ENCODE measurements around the gene RNF113B.

The RNF113B gene

GRCh38 chr13:98203646-98204326 lies 26.7 kb upstream of the RNF113B start:
- FAIRE-seq: no peak

GRCh38 chr13:98201984-98202383 lies 24.9 kb upstream of the RNF113B start:
- no peak for FAIRE-seq

GRCh38 chr13:98201189-98201588 lies 24.1 kb upstream of the RNF113B start:
- no peak for FAIRE-seq

GRCh38 chr13:98200211-98200878 lies 23.3 kb upstream of the RNF113B start:
- FAIRE-seq: no peak

GRCh38 chr13:98199480-98199879 lies 22.4 kb upstream of the RNF113B start:
- no peak for FAIRE-seq

GRCh38 chr13:98198683-98199082 lies 21.6 kb upstream of the RNF113B start:
- no peak for FAIRE-seq

- no peak for FAIRE-seq
These were observed 18.2 kb upstream of the RNF113B start for GRCh38 chr13:98195054-98195791.

GRCh38 chr13:98192008-98192407 lies 14.9 kb upstream of the RNF113B start:
- FAIRE-seq: no peak

- FAIRE-seq: no peak
These were observed 13.9 kb upstream of the RNF113B start for GRCh38 chr13:98190889-98191444.

GRCh38 chr13:98189841-98190505 lies 12.9 kb upstream of the RNF113B start:
- FAIRE-seq: no peak

GRCh38 chr13:98188544-98189166 lies 11.6 kb upstream of the RNF113B start:
- FAIRE-seq: no peak

- FAIRE-seq: no peak
These were observed 10.8 kb upstream of the RNF113B start for GRCh38 chr13:98187965-98188261.

GRCh38 chr13:98187155-98187964 lies 10.3 kb upstream of the RNF113B start:
- FAIRE-seq: no peak

- FAIRE-seq: no peak
These were observed 7.7 kb upstream of the RNF113B start for GRCh38 chr13:98184792-98185191.

GRCh38 chr13:98182589-98182988 lies 5.5 kb upstream of the RNF113B start:
- FAIRE-seq: no peak

- FAIRE-seq: no peak
These were observed 5.1 kb upstream of the RNF113B start for GRCh38 chr13:98182153-98182552.

- no peak for FAIRE-seq
These were observed 4.2 kb upstream of the RNF113B start for GRCh38 chr13:98181111-98181815.

- FAIRE-seq: no peak
These were observed 3.0 kb upstream of the RNF113B start for GRCh38 chr13:98180092-98180491.

GRCh38 chr13:98175823-98176222 lies 1.2 kb downstream of the RNF113B start:
- FAIRE-seq: no peak

GRCh38 chr13:98175043-98175442 lies 2.0 kb downstream of the RNF113B start:
- FAIRE-seq: no peak

GRCh38 chr13:98174307-98174706 lies 2.8 kb downstream of the RNF113B start:
- no peak for FAIRE-seq
